ENCODE data around the gene DLGAP4.
"Not testable (repeated sequence)": the region's sequence is repeated elsewhere in the genome, so short reads cannot be mapped to it uniquely, and the experiment has no call there.

Gene DLGAP4

GRCh38 chr20:36521526-36521925 is 215.4 kb downstream of the DLGAP4 start:
- no peak overlapping the region for H3K27ac ChIP-seq
- no peak for TF ChIP-seq CTCF (conservative IDR thresholded peaks at IDR 0.05)

- not testable (repeated sequence) for H3K27ac ChIP-seq
Observed at GRCh38 chr20:36522412-36522811, 216.3 kb downstream of the DLGAP4 start.

- H3K27ac ChIP-seq, result no peak overlapping the region
- TF ChIP-seq CTCF (conservative IDR thresholded peaks at IDR 0.05), result no peak
Observed at GRCh38 chr20:36523341-36523740, 217.2 kb downstream of the DLGAP4 start.

- TF ChIP-seq CTCF (conservative IDR thresholded peaks at IDR 0.05), result no peak
- H3K27ac ChIP-seq, result no peak overlapping the region
Observed at GRCh38 chr20:36525620-36526365, 219.7 kb downstream of the DLGAP4 start.

GRCh38 chr20:36526521-36527011 is 220.4 kb downstream of the DLGAP4 start:
- no peak for TF ChIP-seq CTCF (conservative IDR thresholded peaks at IDR 0.05)
- H3K27ac ChIP-seq, result no peak overlapping the region

GRCh38 chr20:36527331-36528125 is 221.4 kb downstream of the DLGAP4 start:
- no peak overlapping the region for H3K27ac ChIP-seq
- no peak for TF ChIP-seq CTCF (conservative IDR thresholded peaks at IDR 0.05)

GRCh38 chr20:36528176-36528874 is 222.2 kb downstream of the DLGAP4 start:
- no peak for TF ChIP-seq CTCF (conservative IDR thresholded peaks at IDR 0.05)
- H3K27ac ChIP-seq, result no peak overlapping the region
